GM03348 (cell line): ENCODE data around the gene CCDC157.

Source experiments
- DNase-seq: peaks from one replicate; pipeline ENCODE4 v3.0.0; 2012; ENCODE audit warnings: low spot score

CCDC157 gene

GRCh38 chr22:30413745-30414524 is 57.1 kb downstream of the CCDC157 start:
- no peak for DNase-seq

GRCh38 chr22:30414525-30415047 is 57.8 kb downstream of the CCDC157 start:
- DNase-seq: no peak

- DNase-seq: no peak
Observed at GRCh38 chr22:30416403-30416802, 59.6 kb downstream of the CCDC157 start.

- no peak for DNase-seq
Observed at GRCh38 chr22:30416837-30417236, 60.0 kb downstream of the CCDC157 start.

GRCh38 chr22:30420347-30421125 is 63.7 kb downstream of the CCDC157 start:
- peak; percentile 82 for DNase-seq

- no peak for DNase-seq
Observed at GRCh38 chr22:30421695-30422480, 65.1 kb downstream of the CCDC157 start.

GRCh38 chr22:30422481-30423300 is 65.9 kb downstream of the CCDC157 start:
- DNase-seq: peak; percentile 84

GRCh38 chr22:30423301-30423958 is 66.6 kb downstream of the CCDC157 start:
- DNase-seq: no peak

- peak; percentile 98 for DNase-seq
Observed at GRCh38 chr22:30423959-30424533, 67.2 kb downstream of the CCDC157 start.

GRCh38 chr22:30424534-30425326 is 67.9 kb downstream of the CCDC157 start:
- no peak for DNase-seq

- DNase-seq: no peak
Observed at GRCh38 chr22:30425327-30425615, 68.5 kb downstream of the CCDC157 start.

GRCh38 chr22:30425616-30426387 is 69.0 kb downstream of the CCDC157 start, which contains the start of gene MTFP1:
TSS of gene MTFP1 (plus strand) at chr22:30425768. CDS start at chr22:30425880, 112 bp downstream.
- DNase-seq: peak; percentile 66
